ENCODE data around the gene EFTUD2.
A peak's percentile ranks its signal among the peaks of the same experiment; 100 is the strongest.

EFTUD2 gene

GRCh38 chr17:44911133-44912001 lies 12.1 kb upstream of the EFTUD2 start:
- peak in 2 of 3 donors; percentile 40 to 42 for DNase-seq (ENCODE audit: low read depth in 2 of 3, low spot score in 1 of 3)

GRCh38 chr17:44910231-44911106 lies 11.2 kb upstream of the EFTUD2 start:
- no peak for DNase-seq (ENCODE audit: low read depth in 2 of 3, low spot score in 1 of 3)

- no peak for DNase-seq (ENCODE audit: low read depth in 2 of 3, low spot score in 1 of 3)
Measured at GRCh38 chr17:44909681-44910144, 10.5 kb upstream of the EFTUD2 start.

GRCh38 chr17:44908761-44909326 lies 9.6 kb upstream of the EFTUD2 start:
- DNase-seq (ENCODE audit: low read depth in 2 of 3, low spot score in 1 of 3) = no peak

- DNase-seq (ENCODE audit: low read depth in 2 of 3, low spot score in 1 of 3) = no peak
Measured at GRCh38 chr17:44907729-44908470, 8.7 kb upstream of the EFTUD2 start.

- no peak for DNase-seq (ENCODE audit: low read depth in 2 of 3, low spot score in 1 of 3)
Measured at GRCh38 chr17:44906763-44907728, 7.8 kb upstream of the EFTUD2 start.

GRCh38 chr17:44906010-44906646 lies 6.9 kb upstream of the EFTUD2 start:
- no peak for DNase-seq (ENCODE audit: low read depth in 2 of 3, low spot score in 1 of 3)

GRCh38 chr17:44905006-44906000 lies 6.1 kb upstream of the EFTUD2 start:
- no peak for DNase-seq (ENCODE audit: low read depth in 2 of 3, low spot score in 1 of 3)

GRCh38 chr17:44904001-44904984 lies 5.0 kb upstream of the EFTUD2 start:
- DNase-seq (ENCODE audit: low read depth in 2 of 3, low spot score in 1 of 3) = no peak

- DNase-seq (ENCODE audit: low read depth in 2 of 3, low spot score in 1 of 3) = no peak
Measured at GRCh38 chr17:44903012-44903685, 3.9 kb upstream of the EFTUD2 start.

- no peak for DNase-seq (ENCODE audit: low read depth in 2 of 3, low spot score in 1 of 3)
Measured at GRCh38 chr17:44902135-44902760, 3.0 kb upstream of the EFTUD2 start.

- no peak for DNase-seq (ENCODE audit: low read depth in 2 of 3, low spot score in 1 of 3)
Measured at GRCh38 chr17:44901411-44901921, 2.2 kb upstream of the EFTUD2 start.

GRCh38 chr17:44900894-44901293 lies 1.6 kb upstream of the EFTUD2 start:
- DNase-seq (ENCODE audit: low read depth in 2 of 3, low spot score in 1 of 3) = no peak

- DNase-seq (ENCODE audit: low read depth in 2 of 3, low spot score in 1 of 3) = no peak
Measured at GRCh38 chr17:44898768-44899073, 524 bp downstream of the EFTUD2 start.

GRCh38 chr17:44894642-44895041 lies 4.6 kb downstream of the EFTUD2 start:
- DNase-seq (ENCODE audit: low read depth in 2 of 3, low spot score in 1 of 3) = no peak

- no peak for DNase-seq (ENCODE audit: low read depth in 2 of 3, low spot score in 1 of 3)
Measured at GRCh38 chr17:44892250-44892649, 7.0 kb downstream of the EFTUD2 start.
